Fibroblast of mammary gland (primary cell): ENCODE measurements around the gene USP11.

Source experiments
- DNase-seq: peaks from one replicate; pipeline ENCODE4 v3.0.0-alpha.2; 2010; ENCODE audit warnings: low read depth
- H3K4me3 ChIP-seq: 2 replicates; pipeline ENCODE4 v1.5.1; 2011; ENCODE audit warnings: low read depth, mild to moderate bottlenecking, low read length, moderate library complexity; ENCODE audit not compliant: control insufficient read depth
- CTCF ChIP-seq: conservative IDR thresholded peaks from 2 replicates; pipeline ENCODE4 v1.5.1; 2011; ENCODE audit warnings: low read depth, low read length, inconsistent platforms; ENCODE audit not compliant: control insufficient read depth, insufficient read depth

Gene USP11

DNA sequence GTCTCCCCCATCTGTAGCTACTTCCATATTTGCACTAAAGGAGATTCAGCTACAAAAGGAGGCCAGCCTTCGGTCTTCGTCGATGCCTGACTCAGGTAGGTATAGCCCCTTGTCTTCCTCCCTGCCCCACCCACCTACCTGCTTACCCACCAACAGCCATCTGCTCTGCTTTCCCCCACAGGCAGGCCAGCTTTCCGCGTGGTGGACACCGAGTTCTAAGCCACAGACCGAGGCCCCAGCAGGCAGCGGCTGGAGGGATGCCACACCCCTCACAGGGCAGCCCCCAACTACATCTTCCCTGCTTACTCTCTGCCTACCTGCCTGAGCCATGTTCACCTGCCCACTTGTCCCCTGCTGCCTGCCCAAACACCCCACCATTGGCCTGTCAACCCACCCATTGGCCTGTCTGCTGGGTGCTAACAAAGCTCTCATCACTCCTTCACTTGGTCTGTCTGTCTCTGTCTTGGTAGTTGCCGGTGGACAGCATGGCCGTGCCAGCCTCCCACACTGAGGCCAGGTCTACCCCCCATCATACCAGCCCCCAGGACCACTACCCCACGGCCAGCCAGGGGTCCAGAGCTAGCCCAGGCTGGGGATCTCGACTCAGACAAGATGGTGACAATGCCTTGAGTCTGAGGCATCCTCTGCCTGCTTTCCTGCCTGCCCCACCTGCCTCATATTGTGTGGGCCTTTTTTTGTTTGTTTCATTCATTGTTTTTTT is 4.1 kb upstream of the USP11 start:
- no peak for DNase-seq
- TF ChIP-seq CTCF = no peak
- no peak overlapping the region for H3K4me3 ChIP-seq

- DNase-seq = no peak
- no peak overlapping the region for H3K4me3 ChIP-seq
- no peak for TF ChIP-seq CTCF
Observed at GRCh38 chrX:47229427-47229826, 3.4 kb upstream of the USP11 start.

- DNase-seq = no peak
- TF ChIP-seq CTCF = no peak
- no peak overlapping the region for H3K4me3 ChIP-seq
Observed at GRCh38 chrX:47230136-47230868, 2.5 kb upstream of the USP11 start.

- TF ChIP-seq CTCF = no peak
- H3K4me3 ChIP-seq = no peak overlapping the region
- DNase-seq = no peak
Observed at GRCh38 chrX:47231167-47231566, 1.6 kb upstream of the USP11 start.

GRCh38 chrX:47232197-47232802 is 509 bp upstream of the USP11 start:
- peak overlapping the region; percentile 59 for H3K4me3 ChIP-seq
- TF ChIP-seq CTCF = no peak

DNA sequence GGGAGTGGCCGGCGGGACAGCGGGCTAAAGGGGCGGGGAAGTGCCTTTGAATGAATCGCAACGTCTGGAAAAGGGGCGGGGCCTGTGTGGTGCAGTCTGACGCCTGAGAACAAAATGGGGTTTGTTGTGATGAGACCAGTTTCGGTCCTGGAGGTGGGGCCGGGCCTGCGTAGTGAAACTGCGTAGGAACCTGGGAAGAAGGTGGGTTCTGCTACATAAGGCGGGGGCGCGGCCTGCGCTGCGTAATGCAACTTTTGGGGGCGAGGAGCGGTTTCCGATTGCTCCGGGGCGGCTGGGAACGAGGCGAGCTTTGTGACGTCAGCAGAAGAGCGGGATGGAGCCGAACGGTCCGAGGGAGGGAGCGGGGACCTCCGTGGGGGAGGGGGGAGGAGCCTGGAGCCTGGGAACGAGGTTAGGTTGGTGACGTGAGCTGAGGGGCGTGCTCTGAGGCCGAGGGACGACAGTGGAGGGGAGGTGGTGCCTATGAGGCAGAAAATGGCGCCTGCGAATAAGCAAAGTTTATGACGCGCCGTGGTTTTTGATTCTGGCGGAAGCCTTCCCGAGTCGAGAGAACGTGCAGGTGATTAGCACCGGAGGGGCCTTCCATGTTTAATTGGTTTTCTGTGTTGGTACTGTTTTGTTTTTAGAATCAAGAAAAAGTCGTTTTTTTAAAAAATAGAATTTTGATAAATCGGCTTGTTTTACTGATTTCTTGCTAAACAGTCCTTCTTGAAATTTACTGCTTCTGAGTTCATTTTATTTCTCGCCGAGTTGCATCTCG is 714 bp downstream of the USP11 start:
- DNase-seq = peak; percentile 97
- TF ChIP-seq CTCF = no peak
- peak overlapping the region; percentile 59 for H3K4me3 ChIP-seq

More at GRCh38 chrX:47232197-47232802, 509 bp upstream of the USP11 start:
- no peak for DNase-seq
